ENCODE results near the gene SLC6A19.

- TF ChIP-seq CTCF (IDR thresholded peaks at IDR 0.05; ENCODE audit: insufficient read depth, low read length), result no peak
- no peak for TF ChIP-seq GABPA (IDR thresholded peaks at IDR 0.05; ENCODE audit: low read depth)
These were observed 15.6 kb upstream of the SLC6A19 start for GRCh38 chr5:1185629-1186350.
